Ammon's horn (tissue), 1 donor: ENCODE measurements around the gene TIRAP.
"Not testable (repeated sequence)": the region's sequence is repeated elsewhere in the genome, so short reads cannot be mapped to it uniquely, and the experiment has no call there.

Experiments
- DNase-seq: peaks from one replicate; pipeline ENCODE4 v3.0.0-alpha.2; 2016; ENCODE audit warnings: low spot score

Gene TIRAP

DNA sequence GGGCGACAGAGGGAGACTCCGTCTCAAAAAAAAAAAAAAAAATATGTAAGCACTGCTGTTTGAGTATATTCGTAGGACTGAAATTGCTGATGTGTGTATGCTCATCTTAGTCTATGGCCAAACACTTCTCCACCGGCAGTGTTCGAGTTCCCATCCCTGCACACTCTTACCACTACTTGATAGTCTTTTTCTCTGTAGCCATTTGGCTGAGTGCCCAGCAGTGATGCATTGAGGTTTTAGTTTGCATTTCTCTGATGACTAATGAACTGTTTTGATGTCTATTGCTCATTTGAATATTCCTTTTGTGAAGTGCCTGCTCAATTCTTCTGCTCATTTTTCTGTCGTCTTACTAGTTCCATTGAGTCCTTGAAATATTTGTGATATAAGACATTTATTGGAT, 1.9 kb downstream of the TIRAP start:
- DNase-seq: peak; percentile 48

DNA sequence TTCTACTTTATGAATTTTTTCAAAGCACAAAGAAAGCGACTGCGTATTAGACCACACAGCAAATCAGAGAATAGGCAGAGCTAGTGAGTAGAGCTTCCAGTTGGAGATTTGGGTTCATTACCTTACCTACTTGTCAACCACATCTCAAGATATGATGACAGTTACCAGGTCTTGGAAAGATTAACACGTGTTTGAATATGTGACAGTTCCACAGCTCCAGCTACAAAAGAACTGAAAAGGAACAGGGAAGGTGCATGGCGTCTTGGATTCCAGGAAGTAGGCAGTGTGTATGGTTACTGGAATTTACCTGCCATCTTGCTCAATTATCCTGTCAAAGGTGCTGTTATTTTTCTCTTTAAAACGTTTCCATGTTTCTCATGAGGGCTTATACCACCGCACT, 5.3 kb downstream of the TIRAP start:
- no peak for DNase-seq

DNA sequence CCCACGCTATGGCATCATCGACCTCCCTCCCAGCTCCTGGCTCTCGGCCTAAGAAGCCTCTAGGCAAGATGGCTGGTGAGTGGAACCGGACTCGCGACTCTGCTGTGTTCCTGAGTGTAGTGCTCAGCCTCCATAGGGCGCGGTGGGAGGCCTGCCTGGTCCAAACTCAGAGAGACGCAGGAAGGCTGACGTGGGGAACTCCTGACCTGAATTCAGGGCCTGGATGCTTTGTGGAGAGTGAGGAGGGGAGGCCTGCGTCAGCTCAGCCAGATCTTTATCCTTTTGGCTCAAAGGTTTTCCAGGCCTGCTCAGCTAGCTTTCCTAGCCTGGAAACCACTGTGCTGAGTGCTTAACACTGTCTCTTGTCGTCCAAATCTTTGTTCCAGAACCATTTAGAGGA, 8.0 kb downstream of the TIRAP start:
- no peak for DNase-seq

DNA sequence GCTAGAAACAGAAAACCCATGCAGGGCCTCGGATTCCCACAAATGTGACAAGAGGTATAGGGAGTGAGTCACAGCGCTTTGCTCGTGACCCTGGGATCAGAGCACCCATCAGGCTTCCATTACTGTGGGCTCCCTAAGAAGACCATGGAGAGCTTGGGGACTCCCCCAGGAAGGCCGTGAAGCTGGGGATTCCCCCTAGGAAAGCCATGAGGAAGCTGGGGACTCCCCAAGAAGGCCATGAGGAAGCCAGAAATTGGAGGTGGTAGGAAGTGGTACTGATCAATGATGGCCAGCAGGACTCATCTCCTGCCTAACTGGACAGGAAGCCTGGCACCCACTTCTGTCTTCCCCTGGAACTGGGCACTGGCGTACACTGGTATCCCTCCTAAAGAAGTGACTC, 10.8 kb downstream of the TIRAP start:
- no peak for DNase-seq

DNA sequence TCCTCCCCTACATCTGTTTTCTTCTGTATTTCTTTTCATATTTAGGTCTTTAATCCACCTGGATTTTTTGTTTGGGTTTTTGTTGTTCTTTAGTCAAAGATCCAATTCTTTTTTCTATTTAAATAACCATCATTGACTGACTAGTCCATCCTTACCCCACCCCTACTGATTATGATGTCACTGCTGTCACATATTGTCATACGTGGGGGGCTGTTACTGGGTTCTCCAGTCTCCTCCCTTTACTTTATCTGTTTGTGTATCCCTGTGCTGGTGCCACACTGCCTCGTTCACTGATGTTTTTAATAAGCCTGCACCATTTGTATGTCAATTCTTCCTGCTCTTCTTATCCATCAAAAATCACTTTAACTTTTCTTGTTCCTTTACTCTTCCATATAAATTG, 14.1 kb downstream of the TIRAP start:
- DNase-seq: no peak

DNA sequence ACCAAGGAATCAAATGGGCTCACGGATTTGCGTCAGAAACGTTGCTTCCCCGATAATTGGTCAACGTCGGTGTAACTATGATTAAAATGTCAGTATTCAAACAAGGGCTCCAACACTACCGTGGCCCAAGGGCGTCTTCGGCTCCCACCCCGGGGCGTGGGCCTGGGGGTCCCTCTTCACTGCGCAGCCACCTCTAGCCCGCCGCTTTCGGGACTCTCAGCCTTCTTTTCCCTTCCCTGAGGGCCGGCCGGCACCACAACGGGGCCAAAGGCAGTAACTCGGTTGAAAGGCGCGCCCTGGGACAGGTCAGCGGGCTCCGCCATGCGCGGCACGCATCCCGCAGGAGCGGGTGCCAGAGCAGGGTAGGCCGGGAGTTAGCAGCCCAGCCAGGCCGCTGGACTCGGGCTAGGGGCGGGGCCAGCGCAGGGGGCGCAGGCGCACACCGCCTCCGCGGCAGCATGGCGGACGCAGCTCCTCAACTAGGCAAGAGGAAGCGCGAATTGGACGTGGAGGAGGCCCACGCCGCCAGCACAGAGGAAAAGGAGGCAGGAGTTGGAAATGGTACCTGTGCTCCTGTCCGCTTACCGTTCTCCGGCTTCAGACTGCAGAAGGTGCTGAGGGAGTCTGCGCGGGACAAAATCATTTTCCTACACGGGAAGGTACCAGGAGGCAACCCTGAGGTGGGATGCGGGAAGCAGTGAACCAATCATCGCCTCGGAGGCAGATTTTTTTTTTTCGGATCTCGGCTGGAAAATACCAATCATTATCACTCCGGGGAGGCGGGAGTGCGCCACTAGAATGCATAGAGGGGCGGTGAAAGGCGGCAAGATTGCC, 20.9 kb downstream of the TIRAP start, which contains the start of gene DCPS:
DCPS (plus strand) TSS at position 438 of the 834 bp plus-strand sequence; CDS start at position 459, 21 bp downstream.
- peak; percentile 95 for DNase-seq

DNA sequence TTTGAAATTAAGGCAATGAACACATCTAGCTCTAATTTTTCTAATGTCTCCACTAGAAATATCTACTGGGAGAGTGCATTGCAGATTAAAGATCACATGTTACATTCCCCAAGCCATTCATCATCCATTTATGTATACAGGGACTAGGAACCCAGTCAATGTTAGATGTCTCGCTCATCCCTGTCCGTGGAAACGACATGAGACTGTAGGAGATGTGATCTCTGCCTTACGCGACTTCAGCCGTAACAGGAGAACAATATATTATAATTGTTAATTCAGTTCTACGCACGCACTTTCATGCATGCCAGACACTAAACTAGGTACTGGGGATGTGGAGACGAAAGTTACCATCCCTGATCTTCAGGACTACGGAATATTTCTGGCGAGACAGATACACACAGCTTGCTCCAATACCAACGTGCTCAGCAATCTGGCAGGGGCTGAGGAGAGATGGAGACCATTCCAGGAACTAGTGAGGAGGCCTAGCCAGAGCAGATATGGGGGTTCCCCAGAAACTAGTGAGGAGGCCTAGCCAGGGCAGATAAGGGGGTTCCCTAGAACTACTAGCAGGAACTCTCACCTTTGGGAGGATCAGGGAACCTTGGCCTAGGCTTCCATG, 21.7 kb downstream of the TIRAP start:
- DNase-seq: peak; percentile 49

DNA sequence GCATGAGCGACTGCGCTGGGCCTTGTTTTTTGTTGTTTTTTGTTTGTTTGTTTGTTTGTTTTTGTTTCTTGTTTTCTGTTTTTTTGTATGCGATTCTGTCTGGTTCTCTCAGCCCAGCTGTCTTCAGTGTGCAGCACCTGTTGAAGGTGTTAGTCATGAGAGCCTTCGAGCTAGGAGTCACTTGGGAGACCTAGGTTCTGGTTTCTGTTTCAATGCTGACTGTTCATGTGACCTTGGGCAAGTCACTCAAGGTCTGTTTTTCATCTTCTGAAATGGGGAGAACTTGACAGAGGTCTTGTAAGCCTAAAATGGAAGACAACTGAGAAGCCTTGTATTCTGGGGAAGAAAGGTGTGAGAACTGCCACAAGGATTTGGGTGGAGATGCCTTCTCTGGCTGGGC, 22.8 kb downstream of the TIRAP start:
- no peak for DNase-seq

DNA sequence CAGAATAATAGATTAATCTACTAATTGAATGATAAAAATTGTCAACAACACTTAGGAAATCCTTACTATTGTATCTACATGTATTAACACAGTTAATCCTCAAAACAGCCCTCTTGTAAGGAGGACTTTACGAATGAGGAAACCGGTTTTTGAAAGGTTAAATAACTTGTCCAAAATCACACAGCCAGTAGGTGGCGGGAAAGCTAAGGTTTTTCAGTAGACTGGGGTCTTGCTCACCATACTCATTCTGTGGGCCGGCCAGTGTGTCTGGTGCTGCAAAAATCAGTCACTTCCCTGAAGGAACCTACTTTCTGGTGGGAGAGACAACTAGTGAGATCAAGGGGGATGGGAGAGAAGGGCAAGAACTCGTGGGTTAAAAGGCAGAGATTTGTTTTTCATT, 24.8 kb downstream of the TIRAP start:
- peak; percentile 53 for DNase-seq

DNA sequence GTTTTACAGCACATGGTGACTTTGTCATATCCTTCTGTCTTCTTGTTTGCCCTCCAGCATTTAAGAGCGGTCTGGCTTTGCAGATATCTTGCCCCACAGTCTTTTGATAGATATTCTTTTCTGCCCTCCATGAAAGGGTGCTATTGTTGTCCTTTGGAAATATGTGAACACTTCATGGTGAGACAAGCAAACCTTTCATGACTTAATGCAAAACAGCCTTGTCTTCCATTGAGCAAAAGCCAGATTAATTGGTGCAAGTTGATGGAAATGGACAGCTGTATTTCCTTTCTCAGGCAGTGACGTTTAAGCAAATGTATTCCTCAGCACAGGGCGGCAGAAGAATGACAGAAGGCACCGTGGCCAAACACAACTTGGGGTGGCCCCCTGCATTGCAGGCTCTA, 25.4 kb downstream of the TIRAP start:
- DNase-seq: peak; percentile 77

DNA sequence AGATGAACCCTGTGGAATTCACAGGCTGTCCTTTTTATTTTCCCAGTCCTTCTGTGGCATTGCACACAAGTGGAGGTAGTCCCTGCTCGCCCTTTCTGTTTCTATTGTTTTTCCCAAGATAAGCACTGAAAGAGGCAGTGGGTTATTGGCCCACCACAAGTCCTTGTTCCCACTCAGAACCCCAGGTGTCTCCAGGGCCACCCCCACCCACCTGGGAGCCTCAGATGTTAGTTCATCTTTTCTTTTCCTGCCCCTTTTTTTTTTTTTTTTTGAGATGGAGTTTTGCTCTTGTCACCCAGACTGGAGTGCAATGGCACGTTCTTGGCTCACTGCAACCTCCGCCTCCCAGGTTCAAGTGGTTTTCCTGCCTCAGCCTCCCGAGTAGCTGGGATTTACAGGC, 25.9 kb downstream of the TIRAP start:
- not testable (repeated sequence) for DNase-seq

DNA sequence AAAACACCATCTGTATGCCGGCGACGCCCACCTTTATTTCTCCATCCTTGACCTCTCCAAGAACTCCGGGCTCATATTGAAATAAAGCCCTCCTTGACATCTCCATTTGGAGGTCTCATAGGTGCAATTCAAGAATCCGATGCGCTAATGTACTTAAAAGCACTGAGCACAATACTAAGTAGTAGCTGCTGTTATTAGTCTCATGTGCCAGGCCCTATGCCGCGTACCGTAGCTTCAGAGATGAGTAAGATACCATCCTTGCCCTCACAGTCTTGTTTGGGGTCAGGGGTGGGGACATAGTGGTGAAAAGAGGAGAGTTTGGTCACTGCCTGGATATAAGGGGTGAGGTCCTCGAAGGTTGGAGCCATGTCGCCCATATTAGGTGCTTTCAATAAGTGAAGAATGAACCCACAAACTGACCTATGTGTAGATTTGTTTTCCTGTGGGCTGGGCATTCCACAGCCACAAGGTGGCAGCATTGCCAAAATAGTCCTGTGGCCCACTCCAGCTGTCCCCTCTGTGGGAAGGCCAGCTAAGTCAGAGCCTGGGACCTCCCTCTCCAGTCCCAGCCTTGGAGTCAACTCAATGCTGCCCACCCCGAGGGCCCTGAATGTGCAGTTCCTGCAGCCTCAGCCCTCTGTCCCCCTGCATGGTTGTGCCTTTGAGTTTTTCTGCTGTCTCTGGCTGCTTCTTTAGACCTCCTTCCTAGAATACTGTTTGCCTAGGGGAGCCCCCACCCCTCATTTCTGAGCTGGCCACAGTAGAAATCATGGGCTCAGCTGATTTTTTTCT, 27.5 kb downstream of the TIRAP start:
- DNase-seq: peak; percentile 91

DNA sequence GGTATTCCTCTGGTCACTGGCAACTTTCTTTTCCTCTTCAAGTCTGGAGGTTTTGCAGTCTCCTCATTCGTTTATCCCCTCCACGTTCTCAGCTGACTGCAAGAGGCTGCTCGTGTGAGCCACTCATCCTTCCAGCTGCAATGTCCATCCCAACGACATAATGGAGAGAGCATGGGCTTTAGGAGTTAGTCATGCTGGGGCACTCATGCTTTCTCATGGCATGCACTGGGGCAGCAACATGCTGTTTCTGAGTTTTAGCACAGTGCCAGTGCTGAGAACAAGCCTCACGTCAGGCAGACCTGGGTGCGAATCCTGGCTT, 28.1 kb downstream of the TIRAP start:
- no peak for DNase-seq

DNA sequence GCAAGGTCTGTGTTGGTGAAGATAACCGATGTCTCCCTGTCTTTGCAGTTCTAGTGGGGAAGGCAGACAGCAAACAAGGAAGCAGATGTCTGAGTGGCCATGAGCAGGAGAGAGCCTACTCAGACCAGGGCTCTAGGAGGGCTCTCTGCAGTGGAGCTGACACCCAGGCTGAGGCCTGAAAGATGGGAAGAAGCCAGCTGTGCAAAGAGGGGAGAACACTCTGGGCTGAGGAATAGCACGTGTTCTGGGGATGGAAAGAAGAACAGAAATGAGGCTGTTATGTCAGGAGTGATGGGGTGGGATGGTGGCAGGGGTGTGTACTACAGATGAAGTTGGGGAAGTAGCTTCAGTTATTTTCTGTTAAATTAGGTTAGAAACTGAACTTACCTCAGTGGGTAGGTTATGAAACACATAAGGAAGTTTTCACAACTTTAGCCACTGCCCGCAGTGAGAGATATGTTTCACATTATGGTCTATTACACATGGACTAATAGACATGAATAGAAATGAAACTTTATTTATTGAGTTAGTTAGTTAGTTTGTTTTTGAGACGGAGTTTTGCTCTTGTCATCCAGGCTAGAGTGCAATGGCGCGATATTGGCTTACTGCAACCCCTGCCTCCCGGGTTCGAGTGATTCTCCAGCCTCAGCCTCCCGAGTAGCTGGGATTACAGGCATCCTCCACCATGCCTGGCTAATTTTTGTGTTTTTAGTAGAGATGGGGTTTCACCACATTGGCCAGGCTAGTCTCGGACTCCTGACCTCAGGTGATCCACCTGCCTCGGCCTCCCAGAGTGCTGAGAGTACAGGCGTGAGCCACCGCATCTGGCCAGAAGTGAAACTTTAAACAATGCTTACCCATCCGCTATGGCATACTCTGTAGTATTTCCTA, 28.8 kb downstream of the TIRAP start:
- no peak for DNase-seq

DNA sequence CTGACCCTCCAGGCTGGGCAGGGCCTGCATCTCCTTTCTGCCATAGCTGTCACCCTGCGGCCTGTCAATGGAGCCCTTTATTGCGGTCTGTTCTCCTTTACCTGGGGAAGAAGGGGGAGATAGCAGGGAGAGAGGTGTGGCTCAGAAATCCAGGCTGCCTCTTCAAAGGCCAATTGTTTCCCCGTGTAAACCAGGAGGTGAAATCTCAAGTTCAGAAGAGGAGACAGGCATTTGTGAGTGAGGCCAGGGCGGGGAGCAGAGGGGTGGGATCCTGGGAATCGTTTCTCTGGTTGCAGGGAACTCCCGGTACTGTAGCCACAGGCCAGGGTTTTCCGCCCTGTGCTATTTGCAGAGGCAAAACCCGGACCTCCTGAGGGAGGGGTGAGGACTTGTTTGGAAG, 30.1 kb downstream of the TIRAP start:
- DNase-seq: no peak

DNA sequence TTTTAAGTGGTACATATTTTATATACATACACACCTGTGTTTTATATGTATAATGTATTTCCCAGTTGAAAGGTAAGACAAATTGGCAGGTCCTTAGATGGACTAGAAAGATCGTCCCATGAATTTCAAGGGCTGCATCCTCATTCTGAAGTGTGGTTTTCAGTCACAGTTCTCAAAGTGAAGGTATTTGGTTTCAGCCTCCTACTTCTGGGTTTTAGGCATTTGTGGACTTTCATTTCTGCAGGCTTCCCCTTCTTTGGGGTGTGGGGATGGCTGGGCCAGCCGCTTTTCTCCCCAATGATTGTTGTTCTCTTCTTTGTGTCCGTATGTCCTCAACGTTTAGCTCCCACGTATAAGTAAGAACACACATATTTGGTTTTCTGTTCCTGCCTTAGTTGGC, 30.9 kb downstream of the TIRAP start:
- DNase-seq: no peak

DNA sequence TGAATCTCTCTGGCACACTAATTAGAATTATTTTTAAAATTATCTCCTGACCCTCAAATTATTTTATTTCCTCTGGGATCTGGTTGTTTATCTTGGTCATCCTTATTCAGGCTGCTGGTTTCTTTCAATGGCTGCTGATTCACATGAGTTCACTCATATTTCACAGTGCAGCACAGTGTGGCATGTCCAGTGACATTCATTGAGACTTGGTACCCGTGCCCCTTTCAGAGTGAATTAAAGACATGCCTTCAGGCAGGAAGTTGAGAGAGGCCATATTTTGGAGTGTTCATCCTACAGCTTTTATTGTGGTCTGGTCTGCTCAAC, 34.5 kb downstream of the TIRAP start:
- DNase-seq: no peak

DNA sequence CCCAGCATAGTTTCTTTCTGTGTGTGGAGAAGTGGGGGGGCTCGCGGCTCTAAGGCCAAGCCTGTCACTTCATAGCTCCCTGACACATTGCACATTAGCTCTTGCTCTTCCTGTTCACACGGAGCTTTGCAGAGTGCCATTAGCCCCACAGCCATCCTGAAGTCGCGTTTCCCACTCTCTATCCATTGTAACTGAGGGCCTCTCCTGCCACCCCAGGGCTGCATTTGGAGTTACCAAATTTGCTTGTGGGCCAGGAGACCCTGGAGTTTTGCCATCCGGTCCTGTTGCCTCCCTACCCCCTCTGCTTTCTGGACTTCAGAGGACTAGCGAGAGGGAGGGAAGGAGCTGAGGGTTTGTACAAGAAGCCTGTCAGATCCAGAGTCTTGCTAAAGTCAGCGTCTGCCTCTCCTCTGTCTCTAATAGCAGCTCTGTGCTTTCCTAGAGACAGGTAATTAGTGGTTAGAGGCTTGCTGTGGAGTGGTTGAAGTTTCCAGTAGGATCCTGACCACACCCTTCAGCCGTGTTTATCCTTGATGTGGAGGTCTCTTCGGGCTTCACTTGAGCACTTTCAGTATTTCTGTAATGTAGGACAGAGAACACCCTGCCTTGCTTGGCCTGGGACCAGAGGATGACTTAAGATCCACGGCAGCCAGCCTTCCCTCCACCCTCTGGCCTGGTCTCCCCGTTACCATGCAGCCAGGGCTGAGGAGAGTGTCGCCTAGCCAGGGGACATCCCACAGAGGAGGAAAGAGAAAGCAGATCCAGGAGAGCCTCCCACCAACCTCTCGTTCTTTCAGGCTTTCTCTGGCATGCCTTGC, 35.1 kb downstream of the TIRAP start:
- DNase-seq: peak; percentile 69

DNA sequence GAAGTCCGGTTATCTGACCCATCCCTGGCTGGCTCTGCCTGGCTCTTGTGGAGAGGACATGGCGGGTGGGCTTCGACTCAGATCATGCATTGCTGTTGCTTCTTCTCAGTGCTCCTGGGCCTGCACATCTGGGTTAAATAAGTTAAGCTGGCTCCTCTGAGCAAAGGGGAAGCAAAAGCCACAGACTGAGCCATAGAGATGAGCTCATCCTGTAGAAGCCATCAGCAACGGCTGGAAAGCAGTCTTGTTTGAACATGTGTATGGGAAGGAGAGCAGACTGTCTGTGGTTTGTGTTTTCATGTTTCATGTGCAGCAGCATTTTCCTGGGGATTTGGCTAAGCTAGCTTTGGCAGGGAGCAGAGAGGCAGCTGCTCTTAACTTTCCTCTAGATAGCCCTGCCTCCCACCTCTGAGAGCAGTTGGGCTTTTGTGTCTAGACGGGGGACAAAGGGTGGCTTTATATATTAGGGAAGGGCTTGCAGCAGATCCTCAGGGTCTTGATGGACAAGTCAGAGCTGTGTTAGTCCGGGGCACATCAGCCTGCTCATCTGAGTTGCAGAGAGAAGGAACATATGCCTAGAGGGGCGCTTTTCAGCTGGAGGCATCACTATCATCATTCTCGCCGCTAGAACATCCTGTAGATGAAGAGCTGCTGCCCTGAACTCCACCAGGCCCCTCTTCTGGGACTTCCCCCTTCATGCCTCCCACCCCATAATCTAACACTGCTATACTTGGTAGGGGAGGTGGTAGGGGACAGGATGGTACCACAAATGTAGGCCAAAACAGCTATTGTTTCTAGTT, 35.9 kb downstream of the TIRAP start:
- DNase-seq: peak; percentile 79

DNA sequence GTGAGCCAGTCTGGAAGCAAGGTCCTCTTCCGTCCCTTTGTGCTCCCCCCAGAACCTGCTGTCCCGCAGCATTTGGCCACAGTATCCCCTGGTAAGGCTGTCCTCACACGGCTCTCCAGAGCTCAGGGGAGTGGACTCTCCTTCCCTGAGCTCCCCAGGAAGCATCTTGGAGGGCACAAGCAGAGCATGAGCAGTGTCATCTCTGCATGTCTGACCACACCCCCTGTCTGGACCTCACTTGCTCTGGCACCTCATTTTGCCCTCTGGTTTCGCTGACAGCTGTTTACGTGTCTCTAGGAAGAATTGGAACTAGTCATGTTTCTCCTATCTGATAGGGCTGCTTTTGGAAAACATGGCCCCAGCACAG, 36.5 kb downstream of the TIRAP start:
- no peak for DNase-seq

DNA sequence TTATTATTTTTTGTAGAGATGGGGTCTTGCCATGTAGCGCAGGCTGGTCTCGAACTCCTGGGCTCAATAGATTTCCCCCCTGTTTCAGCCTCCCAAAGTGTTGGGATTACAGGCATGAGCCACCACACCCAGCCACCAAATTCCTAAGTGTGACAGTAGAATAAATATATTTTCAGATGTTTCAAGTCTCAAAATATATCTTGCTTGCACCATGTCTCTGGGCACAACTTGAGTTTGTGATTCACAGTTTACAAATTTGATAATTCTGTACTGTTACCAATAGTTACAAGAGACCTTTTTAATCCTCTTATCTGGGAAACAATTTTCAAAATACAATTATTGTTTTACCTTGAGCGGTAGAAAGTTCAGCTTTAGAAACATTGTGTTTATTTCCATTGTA, 40.1 kb downstream of the TIRAP start:
- no peak for DNase-seq
